GM12878 (cell line): Measurements from ENCODE around the gene TYK2. TPM values are rescaled to one million over a fixed set of nuclear protein-coding genes. Genes with fewer than 3 reads are reported as not detected.

Experiments used
- ATAC-seq: fragments of 200-7000 bp; cut with Tn5 transposase; 3 replicates; pipeline ENCODE4 v1.9.1; 2020; ENCODE audit warnings: mild to moderate bottlenecking, moderate library complexity
- BruUV-seq: library from RNA; stranded (reverse); fragments of 400-500 nt; replicated peaks from 2 replicates; lab custom pipeline; 2021; lab: Mats Ljungman, UMichigan
- CTCF ChIA-PET: fragments of 300-600 bp; sonication (Branson Sonifier 250); formaldehyde crosslinking; extraction: SDS; loops from one replicate; lab custom pipeline; 2021; ENCODE audit warnings: inconsistent platforms; lab: Yijun Ruan, JAX
- POLR2A ChIA-PET: fragments of 350-600 bp; formaldehyde crosslinking; extraction: SDS; loops from one replicate; lab custom pipeline; 2021; ENCODE audit warnings: inconsistent platforms; lab: Charles Lee
- RAD21 ChIA-PET: fragments of 300-600 bp; sonication (Branson Sonifier 250); formaldehyde crosslinking; loops from one replicate; lab custom pipeline; 2023; ENCODE audit warnings: antibody characterized with exemption; ENCODE audit not compliant: unreplicated experiment; lab: Charles Lee
- SMC1A ChIA-PET: fragments of 300-600 bp; sonication (Branson Sonifier 250); formaldehyde crosslinking; loops from one replicate; lab custom pipeline; 2023; ENCODE audit not compliant: unreplicated experiment, uncharacterized antibody; lab: Charles Lee
- DNase-seq: peaks from one replicate; pipeline ENCODE4 v3.0.0-alpha.2; 2011; ENCODE audit warnings: low read depth, low spot score
- FAIRE-seq: peaks from 3 replicates; lab custom pipeline; 2011; peaks lifted over from hg19 to GRCh38; lab: Jason Lieb, UNC
- H2AFZ ChIP-seq: 2 replicates; pipeline ENCODE4 v1.6.0; 2011; ENCODE audit warnings: low read depth, low read length, control low read depth; ENCODE audit not compliant: control insufficient read depth
- H3K27ac ChIP-seq: 2 replicates; pipeline ENCODE4 v1.5.1; 2011; ENCODE audit warnings: control low read depth; ENCODE audit not compliant: control insufficient read depth, insufficient read depth
- H3K27me3 ChIP-seq, 2 experiments: replicated peaks in 1 of 2; 2 replicates each; pipeline versions ENCODE4 v1.6.0 to v1.6.1; 2011; ENCODE audit warnings: low read length in 1 of 2; ENCODE audit not compliant: control insufficient read depth in 2 of 2, insufficient read depth in 2 of 2
- H3K36me3 ChIP-seq, 2 experiments: 2 replicates each; pipeline ENCODE4 v1.5.1; 2011; ENCODE audit warnings: low read length in 1 of 2; ENCODE audit not compliant: control insufficient read depth in 2 of 2, insufficient read depth in 2 of 2
- H3K4me1 ChIP-seq: 2 replicates; pipeline ENCODE4 v1.6.1; 2011; ENCODE audit warnings: mild to moderate bottlenecking, low read length, moderate library complexity, mixed read lengths; ENCODE audit not compliant: control insufficient read depth, insufficient read depth
- H3K4me2 ChIP-seq: 2 replicates; pipeline ENCODE4 v1.6.0; 2011; ENCODE audit warnings: control low read depth; ENCODE audit not compliant: control insufficient read depth, insufficient read depth
- H3K4me3 ChIP-seq: fragments of 200-600 bp; sonication (generic); 2 replicates; pipeline ENCODE4 v1.5.1; 2016
- H3K79me2 ChIP-seq: 2 replicates; pipeline ENCODE4 v1.6.0; 2011; ENCODE audit warnings: low read length; ENCODE audit not compliant: control insufficient read depth, insufficient read depth
- H3K9ac ChIP-seq: 2 replicates; pipeline ENCODE4 v1.8.0; 2011; ENCODE audit warnings: low read length, control low read depth, mixed read lengths; ENCODE audit not compliant: control insufficient read depth, insufficient read depth
- H3K9me3 ChIP-seq: replicated peaks from 3 replicates; pipeline ENCODE4 v1.5.1; 2011; ENCODE audit warnings: mild to moderate bottlenecking, low read length; ENCODE audit not compliant: control insufficient read depth, insufficient read depth
- H4K20me1 ChIP-seq: 2 replicates; pipeline ENCODE4 v1.6.0; 2011; ENCODE audit not compliant: control insufficient read depth, insufficient read depth
- CBX5 ChIP-seq: sonication (generic); IDR thresholded peaks from 2 replicates; pipeline ENCODE4 v1.6.1; 2016; ENCODE audit warnings: low read depth, moderate library complexity, mild to moderate bottlenecking, inconsistent platforms
- CHD1 ChIP-seq: IDR thresholded peaks from 2 replicates; pipeline ENCODE4 v1.6.1; 2012; ENCODE audit warnings: low read depth, low read length, improper control_type of control experiment
- CREB1 ChIP-seq: IDR thresholded peaks from 2 replicates; pipeline ENCODE4 v1.6.1; 2012; ENCODE audit warnings: low read depth, mild to moderate bottlenecking, inconsistent platforms
- GATAD2B ChIP-seq: fragments of 450-650 bp; conservative IDR thresholded peaks from 2 replicates; pipeline ENCODE4 v1.6.1; 2017; ENCODE audit warnings: low read depth, mild to moderate bottlenecking, moderate library complexity
- IRF4 ChIP-seq: IDR thresholded peaks from 2 replicates; pipeline ENCODE4 v1.6.1; 2011; ENCODE audit warnings: low read depth, low read length
- MXI1 ChIP-seq: fragments of 150-350 bp; IDR thresholded peaks from 2 replicates; pipeline ENCODE4 v1.6.1; 2011; ENCODE audit warnings: low read depth, mild to moderate bottlenecking, inconsistent platforms, low read length, improper control_type of control experiment
- MYB ChIP-seq: fragments of 150-350 bp; IDR thresholded peaks from 2 replicates; pipeline ENCODE4 v1.6.1; 2014; ENCODE audit warnings: mild to moderate bottlenecking, low read depth, low read length, borderline replicate concordance
- NBN ChIP-seq: fragments of 450-650 bp; IDR thresholded peaks from 2 replicates; pipeline ENCODE4 v1.6.1; 2016
- NFXL1 ChIP-seq: fragments of 450-650 bp; IDR thresholded peaks from 2 replicates; pipeline ENCODE4 v1.6.1; 2017; ENCODE audit warnings: antibody characterized with exemption, mild to moderate bottlenecking, borderline replicate concordance
- NR2C1 ChIP-seq: fragments of 450-650 bp; IDR thresholded peaks from 2 replicates; pipeline ENCODE4 v1.6.1; 2017; ENCODE audit warnings: antibody characterized with exemption, mild to moderate bottlenecking, moderate library complexity
- POLR2AphosphoS5 ChIP-seq: IDR thresholded peaks from 2 replicates; pipeline ENCODE4 v1.6.1; 2011; ENCODE audit warnings: mild to moderate bottlenecking, low read length, inconsistent platforms
- SP1 ChIP-seq: IDR thresholded peaks from one replicate; pipeline ENCODE4 v1.6.1; 2011; ENCODE audit warnings: low read depth, low read length
- TAF1 ChIP-seq: IDR thresholded peaks from 2 replicates; pipeline ENCODE4 v1.6.1; 2011; ENCODE audit warnings: mild to moderate bottlenecking, low read depth, low read length, borderline replicate concordance
- TBL1XR1 ChIP-seq: IDR thresholded peaks from 2 replicates; pipeline ENCODE4 v1.6.1; 2012; ENCODE audit warnings: low read depth, low read length, improper control_type of control experiment
- WGBS: methylation state at CpG from one replicate; pipeline ENCODE4 v1.1.6; 2016; ENCODE audit warnings: low lambda C conversion rate; ENCODE audit not compliant: insufficient replicate concordance, insufficient coverage; ENCODE audit errors: missing lambda C conversion rate; 5-methylcytosine and 5-hydroxymethylcytosine counted together
- in situ Hi-C: fragments of 300-500 bp; cut with MboI; formaldehyde crosslinking; loops from 9 replicates; pipeline ENCODE4 v1.14.3; 2018; ENCODE audit warnings: mixed read lengths
- intact Hi-C: fragments of 100-400 bp; cut with micrococcal nuclease; formaldehyde crosslinking; loops from one replicate; pipeline ENCODE4 v1.14.2; 2022; ENCODE audit not compliant: unreplicated experiment
- polyA plus RNA-seq, 11 experiments: library from polyadenylated mRNA; depleted of rRNA in 4 of 11; unstranded in 6 of 11; stranded (reverse) in 5 of 11; fragments of >200 nt; fragmentation: Nextera tagmentation in 4 of 11; fragmentation: Illumina TruSeq in 1 of 11; extraction: Ambion mirVana in 4 of 11; extraction: Trizol in 1 of 11; gene quantifications; 1 replicate in 1 of 11; 2 replicates in 10 of 11; pipeline versions ENCODE4 v1.2.1 to v1.2.3, GENCODE V29; 2011 to 2016; ENCODE audit warnings: inconsistent platforms in 2 of 11, missing spikeins in 2 of 11, low read depth in 1 of 11
- total RNA-seq, 4 experiments: library from RNA; depleted of rRNA in 3 of 4; stranded (reverse); fragments of >200 nt in 3 of 4; fragmentation: Illumina TruSeq in 1 of 4; extraction: Trizol in 1 of 4; gene quantifications; 2 replicates each; pipeline versions ENCODE4 v1.2.1 to v1.2.3, GENCODE V29; 2013 to 2021
- TF ChIP-seq, protein P1 (sequence below): IDR thresholded peaks from 2 replicates; pipeline ENCODE4 v1.6.1; 2012; ENCODE audit warnings: low read depth, low read length, improper control_type of control experiment
- TF ChIP-seq, protein P2 (sequence below): fragments of 450-650 bp; IDR thresholded peaks from 2 replicates; pipeline ENCODE4 v1.6.1; 2017; ENCODE audit warnings: antibody characterized with exemption, mild to moderate bottlenecking, moderate library complexity
- TF ChIP-seq, protein P3 (sequence below): fragments of 450-650 bp; IDR thresholded peaks from 2 replicates; pipeline ENCODE4 v1.6.1; 2016; ENCODE audit warnings: mild to moderate bottlenecking
- TF ChIP-seq, protein P4 (sequence below): IDR thresholded peaks from 2 replicates; pipeline ENCODE4 v1.6.1; 2011; ENCODE audit warnings: borderline replicate concordance, low read depth, mild to moderate bottlenecking, moderate library complexity, mixed read lengths, low read length; ENCODE audit not compliant: insufficient read depth; ENCODE audit errors: extremely low read length

Gene TYK2
- total and polyA plus RNA-seq, 10 of the 15 experiments (the other 5 are each of a cell fraction or from before 2014, with no cell fraction given) = 36.4 to 364 (median 179) TPM

GRCh38 chr19:10408511-10409283 lies 28.3 kb upstream of the TYK2 start:
- peak; percentile 34 for ATAC-seq
- WGBS = 30% methylated on average over 18 of the region's 18 CpGs
- no peaks in the 10 kb centered on the region for H4K20me1 ChIP-seq
- BruUV-seq = no TSS peak
- SMC1A ChIA-PET = interaction anchor here (0.7 to 16.0 kb wide), 4 partner anchors 7 to 160 kb away, joined by 3 to 364 read pairs (median 64); partner anchors contain the start of genes CDKN2D and PDE4A
- CTCF ChIA-PET = interaction anchor here (1.3 to 28.5 kb wide), 2 partner anchors 17 to 291 kb away, joined by 5 to 1053 read pairs; partner anchors contain the start of gene PDE4A
- H3K4me3 ChIP-seq = no peak overlapping the region
- no peak for DNase-seq
- H3K79me2 ChIP-seq = no peaks in the 10 kb centered on the region
- H3K4me2 ChIP-seq = peak overlapping the region; percentile 39
- H3K27ac ChIP-seq = no peak overlapping the region; the same call in 1 of the 2 replicates
- no peaks in the 10 kb centered on the region for H3K9me3 ChIP-seq
- POLR2A ChIA-PET = interaction anchor here (0.5 to 8.3 kb wide), 11 partner anchors 10 to 192 kb away, joined by 3 to 122 read pairs (median 3); partner anchors contain the start of genes KEAP1 and PDE4A
- RAD21 ChIA-PET = interaction anchor here (0.7 to 7.8 kb wide), 8 partner anchors 11 to 139 kb away, joined by 3 to 209 read pairs (median 4); partner anchors contain the start of gene PDE4A
- H3K27me3 ChIP-seq = peaks cover 0 to 3% of the 10 kb centered on the region in 2 experiments; a peak in 2 of 4 replicates
- H3K9ac ChIP-seq = no peak overlapping the region; the same call in 1 of the 2 replicates
- in situ Hi-C loops (no loop called here), intact Hi-C loops (loop anchor here (10.0 kb wide), 1 partner anchor 96 kb away; the partner anchor contains the start of gene KEAP1)
- H3K4me1 ChIP-seq = peaks cover 58% of the 10 kb centered on the region
- no peaks in the 10 kb centered on the region for H3K36me3 ChIP-seq
- FAIRE-seq = no peak
- H2AFZ ChIP-seq = no peak overlapping the region; the same call in 1 of the 2 replicates
- TF ChIP-seq MXI1 = peak; percentile 41; the same call in 1 of the 2 replicates
- 0 out of 2 replicates have a peak, but pooled peaks have one; percentile 34 for TF ChIP-seq MYB
- no peak for TF ChIP-seq CHD1
- 0 out of 2 replicates have a peak, but pooled peaks have one; percentile 33 for TF ChIP-seq TBL1XR1
- peak; percentile 60; the same call in 1 of the 2 replicates for TF ChIP-seq CREB1
- no peak for TF ChIP-seq CBX5
- no peak for TF ChIP-seq POLR2AphosphoS5
- TF ChIP-seq, protein P1, sequence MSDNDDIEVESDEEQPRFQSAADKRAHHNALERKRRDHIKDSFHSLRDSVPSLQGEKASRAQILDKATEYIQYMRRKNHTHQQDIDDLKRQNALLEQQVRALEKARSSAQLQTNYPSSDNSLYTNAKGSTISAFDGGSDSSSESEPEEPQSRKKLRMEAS = no peak
- peak; percentile 39 for TF ChIP-seq SP1
- TF ChIP-seq GATAD2B = peak; percentile 67
- TF ChIP-seq NFXL1 = no peak
- TF ChIP-seq TAF1 = no peak
- no peak for TF ChIP-seq NR2C1
- TF ChIP-seq, protein P2, sequence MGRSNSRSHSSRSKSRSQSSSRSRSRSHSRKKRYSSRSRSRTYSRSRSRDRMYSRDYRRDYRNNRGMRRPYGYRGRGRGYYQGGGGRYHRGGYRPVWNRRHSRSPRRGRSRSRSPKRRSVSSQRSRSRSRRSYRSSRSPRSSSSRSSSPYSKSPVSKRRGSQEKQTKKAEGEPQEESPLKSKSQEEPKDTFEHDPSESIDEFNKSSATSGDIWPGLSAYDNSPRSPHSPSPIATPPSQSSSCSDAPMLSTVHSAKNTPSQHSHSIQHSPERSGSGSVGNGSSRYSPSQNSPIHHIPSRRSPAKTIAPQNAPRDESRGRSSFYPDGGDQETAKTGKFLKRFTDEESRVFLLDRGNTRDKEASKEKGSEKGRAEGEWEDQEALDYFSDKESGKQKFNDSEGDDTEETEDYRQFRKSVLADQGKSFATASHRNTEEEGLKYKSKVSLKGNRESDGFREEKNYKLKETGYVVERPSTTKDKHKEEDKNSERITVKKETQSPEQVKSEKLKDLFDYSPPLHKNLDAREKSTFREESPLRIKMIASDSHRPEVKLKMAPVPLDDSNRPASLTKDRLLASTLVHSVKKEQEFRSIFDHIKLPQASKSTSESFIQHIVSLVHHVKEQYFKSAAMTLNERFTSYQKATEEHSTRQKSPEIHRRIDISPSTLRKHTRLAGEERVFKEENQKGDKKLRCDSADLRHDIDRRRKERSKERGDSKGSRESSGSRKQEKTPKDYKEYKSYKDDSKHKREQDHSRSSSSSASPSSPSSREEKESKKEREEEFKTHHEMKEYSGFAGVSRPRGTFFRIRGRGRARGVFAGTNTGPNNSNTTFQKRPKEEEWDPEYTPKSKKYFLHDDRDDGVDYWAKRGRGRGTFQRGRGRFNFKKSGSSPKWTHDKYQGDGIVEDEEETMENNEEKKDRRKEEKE = no peak
- TF ChIP-seq IRF4 = peak; percentile 59; the same call in 1 of the 2 replicates
- TF ChIP-seq, protein P3, sequence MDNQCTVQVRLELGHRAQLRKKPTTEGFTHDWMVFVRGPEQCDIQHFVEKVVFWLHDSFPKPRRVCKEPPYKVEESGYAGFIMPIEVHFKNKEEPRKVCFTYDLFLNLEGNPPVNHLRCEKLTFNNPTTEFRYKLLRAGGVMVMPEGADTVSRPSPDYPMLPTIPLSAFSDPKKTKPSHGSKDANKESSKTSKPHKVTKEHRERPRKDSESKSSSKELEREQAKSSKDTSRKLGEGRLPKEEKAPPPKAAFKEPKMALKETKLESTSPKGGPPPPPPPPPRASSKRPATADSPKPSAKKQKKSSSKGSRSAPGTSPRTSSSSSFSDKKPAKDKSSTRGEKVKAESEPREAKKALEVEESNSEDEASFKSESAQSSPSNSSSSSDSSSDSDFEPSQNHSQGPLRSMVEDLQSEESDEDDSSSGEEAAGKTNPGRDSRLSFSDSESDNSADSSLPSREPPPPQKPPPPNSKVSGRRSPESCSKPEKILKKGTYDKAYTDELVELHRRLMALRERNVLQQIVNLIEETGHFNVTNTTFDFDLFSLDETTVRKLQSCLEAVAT = peak; percentile 75
- TF ChIP-seq, protein P4, sequence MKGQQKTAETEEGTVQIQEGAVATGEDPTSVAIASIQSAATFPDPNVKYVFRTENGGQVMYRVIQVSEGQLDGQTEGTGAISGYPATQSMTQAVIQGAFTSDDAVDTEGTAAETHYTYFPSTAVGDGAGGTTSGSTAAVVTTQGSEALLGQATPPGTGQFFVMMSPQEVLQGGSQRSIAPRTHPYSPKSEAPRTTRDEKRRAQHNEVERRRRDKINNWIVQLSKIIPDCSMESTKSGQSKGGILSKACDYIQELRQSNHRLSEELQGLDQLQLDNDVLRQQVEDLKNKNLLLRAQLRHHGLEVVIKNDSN = no peak
- TF ChIP-seq NBN = peak; percentile 69; the same call in 1 of the 2 replicates
